ENCODE data around the gene KLK1.

KLK1 gene

DNA sequence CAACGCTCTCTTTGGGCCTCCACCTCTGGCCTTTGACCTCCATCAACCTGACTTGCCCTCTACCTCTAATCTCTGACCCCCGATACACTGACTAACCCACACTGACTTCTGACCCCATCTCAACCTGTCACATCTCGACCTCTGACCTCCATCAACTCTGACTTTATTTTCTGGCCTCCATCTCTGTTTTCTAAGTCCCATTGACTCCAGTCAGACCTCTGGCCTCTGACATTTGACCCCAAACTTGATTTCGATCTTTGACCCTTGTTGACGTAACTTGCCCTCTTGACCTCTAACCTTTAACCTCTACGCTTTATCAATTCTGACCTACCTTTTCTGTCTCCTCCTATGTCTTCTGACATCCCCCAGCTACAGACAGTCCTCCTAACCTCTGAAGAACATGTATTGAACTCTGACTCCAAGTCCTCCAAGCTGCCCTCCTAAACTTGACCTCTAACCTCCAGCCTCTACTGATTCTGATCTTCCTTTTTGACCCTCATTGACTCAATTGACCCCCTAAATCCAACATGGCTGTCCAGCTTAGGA is 32.6 kb downstream of the KLK1 start:
- no peak for TF ChIP-seq FOXM1 (IDR thresholded peaks at IDR 0.05; ENCODE audit: borderline replicate concordance, low read depth)
- TF ChIP-seq NFIC (IDR thresholded peaks at IDR 0.05): no peak
- no peak for TF ChIP-seq CREB1 (IDR thresholded peaks at IDR 0.05; ENCODE audit: low read depth)
- no peak for TF ChIP-seq EGR1 (IDR thresholded peaks at IDR 0.05)
- TF ChIP-seq TAF1 (IDR thresholded peaks at IDR 0.05; ENCODE audit: low read depth): no peak
- TF ChIP-seq CEBPB (IDR thresholded peaks at IDR 0.05): no peak
- no peak for TF ChIP-seq EP300 (IDR thresholded peaks at IDR 0.05; ENCODE audit: borderline replicate concordance)
- TF ChIP-seq TEAD4 (IDR thresholded peaks at IDR 0.05): no peak
- no peak for TF ChIP-seq TCF12 (IDR thresholded peaks at IDR 0.05; ENCODE audit: low read depth)
- no peak for TF ChIP-seq YY1 (IDR thresholded peaks at IDR 0.05; ENCODE audit: low read depth)
- TF ChIP-seq, protein P1, sequence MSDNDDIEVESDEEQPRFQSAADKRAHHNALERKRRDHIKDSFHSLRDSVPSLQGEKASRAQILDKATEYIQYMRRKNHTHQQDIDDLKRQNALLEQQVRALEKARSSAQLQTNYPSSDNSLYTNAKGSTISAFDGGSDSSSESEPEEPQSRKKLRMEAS (IDR thresholded peaks at IDR 0.05): no peak
- TF ChIP-seq RAD21 (IDR thresholded peaks at IDR 0.05; ENCODE audit: low read depth): no peak

DNA sequence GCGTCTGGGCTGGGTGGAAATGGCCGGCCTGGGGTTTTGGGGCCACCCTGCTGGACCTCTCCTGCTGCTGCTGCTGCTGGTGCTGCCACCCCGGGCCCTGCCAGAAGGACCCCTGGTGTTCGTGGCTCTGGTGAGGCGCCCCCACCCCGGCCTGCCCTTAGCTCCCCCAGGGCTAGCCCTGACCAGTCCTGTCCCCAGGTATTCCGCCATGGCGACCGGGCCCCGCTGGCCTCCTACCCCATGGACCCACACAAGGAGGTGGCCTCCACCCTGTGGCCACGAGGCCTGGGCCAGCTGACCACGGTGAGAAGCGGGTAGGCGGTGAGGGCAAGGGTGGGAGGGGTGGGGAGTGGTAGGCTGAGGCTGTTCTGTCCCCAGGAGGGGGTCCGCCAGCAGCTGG is 33.2 kb downstream of the KLK1 start, which contains the start of gene ACP4:
ACP4 (plus strand) TSS at position 20 of the 400 bp plus-strand sequence; CDS start at position 20, 0 bp downstream.
- TF ChIP-seq TAF1 (IDR thresholded peaks at IDR 0.05; ENCODE audit: low read depth): no peak
- no peak for TF ChIP-seq YY1 (IDR thresholded peaks at IDR 0.05; ENCODE audit: low read depth)
- TF ChIP-seq TEAD4 (IDR thresholded peaks at IDR 0.05): no peak
- no peak for TF ChIP-seq CREB1 (IDR thresholded peaks at IDR 0.05; ENCODE audit: low read depth)
- no peak for TF ChIP-seq EP300 (IDR thresholded peaks at IDR 0.05; ENCODE audit: borderline replicate concordance)
- TF ChIP-seq, protein P2, sequence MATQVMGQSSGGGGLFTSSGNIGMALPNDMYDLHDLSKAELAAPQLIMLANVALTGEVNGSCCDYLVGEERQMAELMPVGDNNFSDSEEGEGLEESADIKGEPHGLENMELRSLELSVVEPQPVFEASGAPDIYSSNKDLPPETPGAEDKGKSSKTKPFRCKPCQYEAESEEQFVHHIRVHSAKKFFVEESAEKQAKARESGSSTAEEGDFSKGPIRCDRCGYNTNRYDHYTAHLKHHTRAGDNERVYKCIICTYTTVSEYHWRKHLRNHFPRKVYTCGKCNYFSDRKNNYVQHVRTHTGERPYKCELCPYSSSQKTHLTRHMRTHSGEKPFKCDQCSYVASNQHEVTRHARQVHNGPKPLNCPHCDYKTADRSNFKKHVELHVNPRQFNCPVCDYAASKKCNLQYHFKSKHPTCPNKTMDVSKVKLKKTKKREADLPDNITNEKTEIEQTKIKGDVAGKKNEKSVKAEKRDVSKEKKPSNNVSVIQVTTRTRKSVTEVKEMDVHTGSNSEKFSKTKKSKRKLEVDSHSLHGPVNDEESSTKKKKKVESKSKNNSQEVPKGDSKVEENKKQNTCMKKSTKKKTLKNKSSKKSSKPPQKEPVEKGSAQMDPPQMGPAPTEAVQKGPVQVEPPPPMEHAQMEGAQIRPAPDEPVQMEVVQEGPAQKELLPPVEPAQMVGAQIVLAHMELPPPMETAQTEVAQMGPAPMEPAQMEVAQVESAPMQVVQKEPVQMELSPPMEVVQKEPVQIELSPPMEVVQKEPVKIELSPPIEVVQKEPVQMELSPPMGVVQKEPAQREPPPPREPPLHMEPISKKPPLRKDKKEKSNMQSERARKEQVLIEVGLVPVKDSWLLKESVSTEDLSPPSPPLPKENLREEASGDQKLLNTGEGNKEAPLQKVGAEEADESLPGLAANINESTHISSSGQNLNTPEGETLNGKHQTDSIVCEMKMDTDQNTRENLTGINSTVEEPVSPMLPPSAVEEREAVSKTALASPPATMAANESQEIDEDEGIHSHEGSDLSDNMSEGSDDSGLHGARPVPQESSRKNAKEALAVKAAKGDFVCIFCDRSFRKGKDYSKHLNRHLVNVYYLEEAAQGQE (IDR thresholded peaks at IDR 0.05; ENCODE audit: low read depth): no peak
- TF ChIP-seq ZBTB7A (IDR thresholded peaks at IDR 0.05; ENCODE audit: low read depth): no peak
- TF ChIP-seq CEBPB (IDR thresholded peaks at IDR 0.05): no peak
- TF ChIP-seq EGR1 (IDR thresholded peaks at IDR 0.05): no peak

DNA sequence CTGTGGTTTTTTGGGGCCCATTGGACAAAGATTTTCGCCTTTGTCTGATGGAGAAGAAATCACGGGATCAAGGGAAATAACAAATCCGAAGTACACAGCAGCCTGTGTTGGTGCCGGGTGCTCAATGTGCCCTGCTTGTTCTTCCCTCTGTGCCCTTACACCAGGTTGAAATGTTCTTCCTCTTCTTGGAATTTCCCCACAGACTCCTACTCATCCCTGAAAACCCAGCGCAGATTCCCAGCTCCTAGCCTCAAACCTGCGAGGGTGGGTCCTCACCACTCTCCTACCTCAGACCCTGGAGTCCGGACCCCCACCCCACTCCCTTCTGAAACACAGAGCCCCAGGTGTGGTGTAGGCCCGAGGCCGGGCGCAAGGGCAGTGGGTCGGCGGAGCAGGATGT is 38.3 kb downstream of the KLK1 start:
- TF ChIP-seq EGR1 (IDR thresholded peaks at IDR 0.05) (no peak), YY1 (IDR thresholded peaks at IDR 0.05; ENCODE audit: low read depth) (no peak), FOXM1 (IDR thresholded peaks at IDR 0.05; ENCODE audit: borderline replicate concordance, low read depth) (no peak), CEBPB (IDR thresholded peaks at IDR 0.05) (no peak), EP300 (IDR thresholded peaks at IDR 0.05; ENCODE audit: borderline replicate concordance) (no peak), RAD21 (IDR thresholded peaks at IDR 0.05; ENCODE audit: low read depth) (no peak), NFIC (IDR thresholded peaks at IDR 0.05) (no peak), CREB1 (IDR thresholded peaks at IDR 0.05; ENCODE audit: low read depth) (no peak), TAF1 (IDR thresholded peaks at IDR 0.05; ENCODE audit: low read depth) (no peak), ZBTB7A (IDR thresholded peaks at IDR 0.05; ENCODE audit: low read depth) (no peak), TCF12 (IDR thresholded peaks at IDR 0.05; ENCODE audit: low read depth) (no peak), TEAD4 (IDR thresholded peaks at IDR 0.05) (no peak)
- TF ChIP-seq, protein P2 (IDR thresholded peaks at IDR 0.05; ENCODE audit: low read depth): no peak
- TF ChIP-seq, protein P1 (IDR thresholded peaks at IDR 0.05): no peak
- TF ChIP-seq, protein P3, sequence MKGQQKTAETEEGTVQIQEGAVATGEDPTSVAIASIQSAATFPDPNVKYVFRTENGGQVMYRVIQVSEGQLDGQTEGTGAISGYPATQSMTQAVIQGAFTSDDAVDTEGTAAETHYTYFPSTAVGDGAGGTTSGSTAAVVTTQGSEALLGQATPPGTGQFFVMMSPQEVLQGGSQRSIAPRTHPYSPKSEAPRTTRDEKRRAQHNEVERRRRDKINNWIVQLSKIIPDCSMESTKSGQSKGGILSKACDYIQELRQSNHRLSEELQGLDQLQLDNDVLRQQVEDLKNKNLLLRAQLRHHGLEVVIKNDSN (IDR thresholded peaks at IDR 0.05): no peak

DNA sequence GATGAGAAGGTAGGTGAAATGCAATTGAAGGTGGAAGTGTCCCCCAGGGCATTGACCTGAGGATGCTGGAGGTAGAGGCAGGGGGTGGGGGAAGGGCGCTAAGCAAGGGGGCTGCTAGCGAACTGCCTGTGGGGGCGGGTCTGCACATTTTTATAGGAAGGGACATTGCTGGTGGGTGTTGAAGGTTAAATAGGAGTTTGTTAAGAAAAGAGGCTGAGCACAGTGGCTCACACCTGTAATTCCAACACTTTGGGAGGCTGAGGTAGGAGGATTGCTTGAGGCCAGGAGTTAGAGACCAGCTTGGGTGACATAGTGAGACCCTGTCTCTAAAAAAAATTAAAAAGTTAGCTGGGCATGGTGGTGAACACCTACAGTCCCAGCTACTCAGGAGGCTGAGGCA is 38.9 kb downstream of the KLK1 start:
- TF ChIP-seq CEBPB (IDR thresholded peaks at IDR 0.05) (no peak), RAD21 (IDR thresholded peaks at IDR 0.05; ENCODE audit: low read depth) (no peak), ZBTB7A (IDR thresholded peaks at IDR 0.05; ENCODE audit: low read depth) (no peak), TEAD4 (IDR thresholded peaks at IDR 0.05) (no peak), EP300 (IDR thresholded peaks at IDR 0.05; ENCODE audit: borderline replicate concordance) (no peak)
- TF ChIP-seq, protein P1 (IDR thresholded peaks at IDR 0.05): no peak

DNA sequence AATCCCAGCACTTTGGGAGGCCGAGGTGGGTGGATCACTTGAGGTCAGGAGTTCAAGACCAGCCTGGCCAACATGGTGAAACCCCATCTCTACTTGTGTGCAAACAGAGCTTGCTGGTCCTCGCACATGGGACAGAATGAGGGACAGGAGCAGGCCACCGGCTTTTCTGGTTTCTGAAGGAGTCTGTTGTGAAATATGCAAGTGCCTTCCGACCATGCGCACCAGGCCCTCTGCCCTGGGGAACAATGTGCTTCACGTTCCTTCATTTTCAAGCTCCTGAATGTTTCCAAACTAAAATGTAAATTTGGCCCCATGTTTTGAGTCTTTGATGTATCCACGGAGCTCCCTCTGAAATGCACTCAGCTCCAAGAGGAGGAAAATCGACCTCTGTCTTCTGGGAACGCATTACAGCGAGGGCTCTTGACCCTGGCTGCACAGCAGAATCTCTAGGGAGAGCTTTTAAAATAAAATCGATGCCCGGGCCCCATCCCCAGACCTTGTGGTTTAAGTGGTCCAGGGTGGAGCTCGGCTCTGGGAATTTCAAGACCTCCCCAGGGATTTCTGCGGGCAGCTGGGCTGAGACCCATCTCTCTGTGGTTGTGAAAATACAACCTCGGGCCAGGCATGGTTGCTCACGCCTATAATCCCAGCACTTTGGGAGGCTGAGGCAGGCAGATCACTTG is 42.7 kb downstream of the KLK1 start:
- no peak for TF ChIP-seq ZBTB7A (IDR thresholded peaks at IDR 0.05; ENCODE audit: low read depth)
- no peak for TF ChIP-seq CEBPB (IDR thresholded peaks at IDR 0.05)
- TF ChIP-seq, protein P2 (IDR thresholded peaks at IDR 0.05; ENCODE audit: low read depth): no peak
- TF ChIP-seq, protein P3 (IDR thresholded peaks at IDR 0.05): no peak
- no peak for TF ChIP-seq RAD21 (IDR thresholded peaks at IDR 0.05; ENCODE audit: low read depth)
- no peak for TF ChIP-seq NFIC (IDR thresholded peaks at IDR 0.05)
- TF ChIP-seq TEAD4 (IDR thresholded peaks at IDR 0.05): no peak
- no peak for TF ChIP-seq TCF12 (IDR thresholded peaks at IDR 0.05; ENCODE audit: low read depth)
